HEK293 (cell line): ENCODE measurements around the gene NAXE.

Experiments
- CTCF ChIA-PET: fragments of 350-600 bp; formaldehyde crosslinking; extraction: SDS; loops from one replicate; lab custom pipeline; 2021; ENCODE audit warnings: antibody characterized with exemption; lab: Yijun Ruan, JAX
- POLR2A ChIA-PET: fragments of 300-600 bp; formaldehyde crosslinking; extraction: SDS; loops from one replicate; lab custom pipeline; 2020; ENCODE audit warnings: antibody characterized with exemption, inconsistent platforms; lab: Yijun Ruan, JAX
- H3K27ac ChIP-seq: fragments of 200-500 bp; sonication (Bioruptor generic); 2 replicates; pipeline ENCODE4 v1.5.1; 2014; ENCODE audit warnings: low read depth, low read length, control low read depth, inconsistent platforms; ENCODE audit errors: extremely low read depth
- H3K36me3 ChIP-seq, 2 experiments: fragments of 200-500 bp in 1 of 2; sonication (Bioruptor generic) in 1 of 2; 1 replicate in 1 of 2; 2 replicates in 1 of 2; pipeline ENCODE4 v1.5.1; 2014 to 2017; ENCODE audit warnings: inconsistent platforms in 2 of 2, low read length in 2 of 2; ENCODE audit not compliant: control insufficient read depth in 2 of 2, insufficient read depth in 1 of 2
- H3K4me1 ChIP-seq: fragments of 200-500 bp; sonication (Bioruptor generic); 2 replicates; pipeline ENCODE4 v1.5.1; 2014; ENCODE audit warnings: mild to moderate bottlenecking, low read length, inconsistent platforms; ENCODE audit not compliant: control insufficient read depth, insufficient read depth
- H3K4me3 ChIP-seq: 2 replicates; pipeline ENCODE4 v1.5.1; 2011; ENCODE audit warnings: low read depth, mild to moderate bottlenecking, control low read depth, low read length, moderate library complexity
- H3K9me3 ChIP-seq: fragments of 200-500 bp; sonication (Bioruptor generic); 2 replicates; pipeline ENCODE4 v1.5.1; 2014; ENCODE audit warnings: low read depth, low read length, inconsistent platforms; ENCODE audit not compliant: control insufficient read depth, insufficient read depth
- KLF17 ChIP-seq: fragments of 450-650 bp; formaldehyde crosslinking; IDR thresholded peaks from 2 replicates; pipeline ENCODE4 v1.5.1; 2016; ENCODE audit warnings: missing biosample characterization, missing genetic modification characterization
- RBAK ChIP-seq: fragments of 450-650 bp; formaldehyde crosslinking; IDR thresholded peaks from 2 replicates; pipeline ENCODE4 v1.5.1; 2016; ENCODE audit warnings: missing biosample characterization, missing genetic modification characterization
- REST ChIP-seq: fragments of 450-650 bp; formaldehyde crosslinking; IDR thresholded peaks from 2 replicates; pipeline ENCODE4 v1.5.1; 2016; ENCODE audit warnings: missing biosample characterization, missing genetic modification characterization
- SP2 ChIP-seq: fragments of 450-650 bp; formaldehyde crosslinking; IDR thresholded peaks from 2 replicates; pipeline ENCODE4 v1.5.1; 2016; ENCODE audit warnings: missing biosample characterization, missing genetic modification characterization
- ZBTB21 ChIP-seq: fragments of 450-650 bp; formaldehyde crosslinking; IDR thresholded peaks from 2 replicates; pipeline ENCODE4 v1.5.1; 2017; ENCODE audit warnings: missing biosample characterization, missing genetic modification characterization
- ZBTB48 ChIP-seq: fragments of 450-650 bp; formaldehyde crosslinking; IDR thresholded peaks from 2 replicates; pipeline ENCODE4 v1.5.1; 2016; ENCODE audit warnings: missing biosample characterization, missing genetic modification characterization
- ZEB2 ChIP-seq: fragments of 450-650 bp; formaldehyde crosslinking; IDR thresholded peaks from 2 replicates; pipeline ENCODE4 v1.5.1; 2016; ENCODE audit warnings: missing biosample characterization, missing genetic modification characterization
- ZFP37 ChIP-seq: fragments of 450-650 bp; formaldehyde crosslinking; IDR thresholded peaks from 2 replicates; pipeline ENCODE4 v1.5.1; 2016; ENCODE audit warnings: missing biosample characterization, missing genetic modification characterization
- ZNF133 ChIP-seq: fragments of 450-650 bp; formaldehyde crosslinking; IDR thresholded peaks from 2 replicates; pipeline ENCODE4 v1.5.1; 2016; ENCODE audit warnings: missing biosample characterization, missing genetic modification characterization
- ZNF18 ChIP-seq: fragments of 450-650 bp; formaldehyde crosslinking; IDR thresholded peaks from 2 replicates; pipeline ENCODE4 v1.5.1; 2016; ENCODE audit warnings: missing biosample characterization, missing genetic modification characterization
- ZNF335 ChIP-seq: fragments of 450-650 bp; formaldehyde crosslinking; conservative IDR thresholded peaks from 2 replicates; pipeline ENCODE4 v1.5.1; 2016; ENCODE audit warnings: missing biosample characterization, missing genetic modification characterization
- ZNF366 ChIP-seq: fragments of 450-650 bp; formaldehyde crosslinking; conservative IDR thresholded peaks from 2 replicates; pipeline ENCODE4 v1.5.1; 2016; ENCODE audit warnings: missing biosample characterization, missing genetic modification characterization
- ZNF423 ChIP-seq: fragments of 450-650 bp; formaldehyde crosslinking; IDR thresholded peaks from 2 replicates; pipeline ENCODE4 v1.5.1; 2016; ENCODE audit warnings: missing biosample characterization, missing genetic modification characterization
- ZNF510 ChIP-seq: fragments of 450-650 bp; formaldehyde crosslinking; IDR thresholded peaks from 2 replicates; pipeline ENCODE4 v1.5.1; 2018; ENCODE audit warnings: mild to moderate bottlenecking, missing genetic modification characterization, missing biosample characterization; ENCODE audit not compliant: insufficient replicate concordance
- ZNF548 ChIP-seq: fragments of 450-650 bp; formaldehyde crosslinking; IDR thresholded peaks from 2 replicates; pipeline ENCODE4 v1.5.1; 2016; ENCODE audit warnings: missing biosample characterization, missing genetic modification characterization
- ZNF561 ChIP-seq: fragments of 450-650 bp; IDR thresholded peaks from 2 replicates; pipeline ENCODE4 v1.5.1; 2018; ENCODE audit warnings: missing biosample characterization, missing genetic modification characterization, borderline replicate concordance
- ZNF585B ChIP-seq: fragments of 450-650 bp; formaldehyde crosslinking; IDR thresholded peaks from 2 replicates; pipeline ENCODE4 v1.5.1; 2016; ENCODE audit warnings: missing biosample characterization, missing genetic modification characterization
- ZNF596 ChIP-seq: fragments of 450-650 bp; IDR thresholded peaks from 2 replicates; pipeline ENCODE4 v1.5.0; 2018; ENCODE audit warnings: missing biosample characterization, mild to moderate bottlenecking, missing genetic modification characterization, moderate library complexity
- ZNF610 ChIP-seq: fragments of 450-650 bp; formaldehyde crosslinking; IDR thresholded peaks from 2 replicates; pipeline ENCODE4 v1.5.1; 2016; ENCODE audit warnings: missing biosample characterization, missing genetic modification characterization, borderline replicate concordance
- ZNF621 ChIP-seq: fragments of 450-650 bp; formaldehyde crosslinking; IDR thresholded peaks from 2 replicates; pipeline ENCODE4 v1.5.1; 2017; ENCODE audit warnings: missing biosample characterization, missing genetic modification characterization
- ZNF626 ChIP-seq: fragments of 450-650 bp; sonication (Bioruptor Pico); formaldehyde crosslinking; IDR thresholded peaks from 2 replicates; pipeline ENCODE4 v1.5.1; 2018; ENCODE audit warnings: missing biosample characterization, missing genetic modification characterization, inconsistent platforms
- ZNF701 ChIP-seq: fragments of 450-650 bp; formaldehyde crosslinking; IDR thresholded peaks from 2 replicates; pipeline ENCODE4 v1.5.1; 2016; ENCODE audit warnings: missing biosample characterization, missing genetic modification characterization
- ZNF704 ChIP-seq: fragments of 450-650 bp; formaldehyde crosslinking; IDR thresholded peaks from 2 replicates; pipeline ENCODE4 v1.5.1; 2016; ENCODE audit warnings: missing biosample characterization, missing genetic modification characterization
- ZNF785 ChIP-seq: fragments of 450-650 bp; formaldehyde crosslinking; IDR thresholded peaks from 2 replicates; pipeline ENCODE4 v1.5.1; 2016; ENCODE audit warnings: missing biosample characterization, missing genetic modification characterization

NAXE gene

GRCh38 chr1:156589546-156589945, 2.0 kb upstream of the NAXE start (continued):
- TF ChIP-seq ZNF18 (tag by site-specific recombination) (no peak), ZEB2 (tag by site-specific recombination) (no peak), SP2 (tag by site-specific recombination) (no peak), ZNF585B (no peak), ZBTB21 (tag by site-specific recombination) (no peak), ZNF548 (tag by site-specific recombination) (no peak), ZNF704 (tag by site-specific recombination) (no peak), KLF17 (tag by site-specific recombination) (no peak), REST (tag by site-specific recombination) (no peak)

- CTCF ChIA-PET, result interaction anchor here (0.6 to 2.2 kb wide), 12 partner anchors 9 to 145 kb away, joined by 3 to 13 read pairs (median 4); partner anchors contain the start of genes GPATCH4 and HAPLN2
- Histone ChIP-seq H3K4me1 (no peaks in the 10 kb centered on the region), H3K27ac (0 out of 2 replicates have a peak overlapping the region, but pooled peaks have one; percentile 83), H3K4me3 (no peak overlapping the region), H3K9me3 (no peaks in the 10 kb centered on the region), H3K36me3 (peaks cover 0 to 32% of the 10 kb centered on the region in 2 experiments; a peak in 1 of 3 replicates)
- POLR2A ChIA-PET, result interaction anchor here (1.0 to 2.1 kb wide), 7 partner anchors 9 to 90 kb away, joined by 3 to 11 read pairs (median 9); partner anchors contain the start of gene MEF2D
- TF ChIP-seq ZNF335 (tag by site-specific recombination) (no peak), ZNF133 (tag by site-specific recombination) (no peak), ZNF561 (no peak), ZNF785 (tag by site-specific recombination) (no peak), ZNF596 (tag by site-specific recombination) (no peak), ZNF626 (tag by site-specific recombination) (no peak), RBAK (tag by site-specific recombination) (no peak), ZNF510 (tag by site-specific recombination) (no peak), ZNF423 (tag by site-specific recombination) (no peak), ZNF366 (tag by site-specific recombination) (no peak), ZBTB48 (no peak), ZFP37 (no peak), ZNF701 (tag by site-specific recombination) (no peak), ZNF621 (no peak), ZNF610 (tag by site-specific recombination) (no peak)
Observed at GRCh38 chr1:156590326-156591180, 1.0 kb upstream of the NAXE start.
